B cell (primary cell): Measurements from ENCODE around the gene DKK3.

Experiments
- EZH2 ChIP-seq: IDR thresholded peaks from 2 replicates; pipeline ENCODE4 v1.6.1; 2012; ENCODE audit warnings: borderline replicate concordance, low read depth, mild to moderate bottlenecking, moderate library complexity, low read length; ENCODE audit not compliant: insufficient read depth, poor library complexity, severe bottlenecking
- TF ChIP-seq, protein P1 (sequence below): fragments of 200-600 bp; IDR thresholded peaks from one replicate; pipeline ENCODE4 v1.8.0; 2022; ENCODE audit warnings: antibody characterized with exemption, mild to moderate bottlenecking

DNA sequence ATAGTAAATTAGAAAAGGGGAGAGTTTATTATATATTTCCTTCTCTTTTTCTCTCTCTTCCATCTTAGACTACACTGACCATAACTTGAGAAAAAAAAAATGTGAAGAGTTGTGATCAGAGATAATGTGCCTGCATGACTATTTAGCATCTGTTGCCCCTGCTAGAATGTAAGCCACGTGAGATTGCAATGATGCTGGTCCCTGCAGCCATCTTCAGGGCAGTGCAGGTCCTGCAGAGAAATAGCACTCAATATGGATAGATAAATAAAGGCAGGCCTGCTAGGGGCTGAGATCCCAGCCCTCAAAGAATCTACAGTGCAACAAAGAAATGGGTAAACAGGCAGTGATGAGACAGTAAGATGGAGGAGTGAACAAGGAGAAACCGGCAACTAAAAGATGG is 7.8 kb upstream of the DKK3 start:
- TF ChIP-seq, protein P1, sequence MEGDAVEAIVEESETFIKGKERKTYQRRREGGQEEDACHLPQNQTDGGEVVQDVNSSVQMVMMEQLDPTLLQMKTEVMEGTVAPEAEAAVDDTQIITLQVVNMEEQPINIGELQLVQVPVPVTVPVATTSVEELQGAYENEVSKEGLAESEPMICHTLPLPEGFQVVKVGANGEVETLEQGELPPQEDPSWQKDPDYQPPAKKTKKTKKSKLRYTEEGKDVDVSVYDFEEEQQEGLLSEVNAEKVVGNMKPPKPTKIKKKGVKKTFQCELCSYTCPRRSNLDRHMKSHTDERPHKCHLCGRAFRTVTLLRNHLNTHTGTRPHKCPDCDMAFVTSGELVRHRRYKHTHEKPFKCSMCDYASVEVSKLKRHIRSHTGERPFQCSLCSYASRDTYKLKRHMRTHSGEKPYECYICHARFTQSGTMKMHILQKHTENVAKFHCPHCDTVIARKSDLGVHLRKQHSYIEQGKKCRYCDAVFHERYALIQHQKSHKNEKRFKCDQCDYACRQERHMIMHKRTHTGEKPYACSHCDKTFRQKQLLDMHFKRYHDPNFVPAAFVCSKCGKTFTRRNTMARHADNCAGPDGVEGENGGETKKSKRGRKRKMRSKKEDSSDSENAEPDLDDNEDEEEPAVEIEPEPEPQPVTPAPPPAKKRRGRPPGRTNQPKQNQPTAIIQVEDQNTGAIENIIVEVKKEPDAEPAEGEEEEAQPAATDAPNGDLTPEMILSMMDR: no peak
- TF ChIP-seq EZH2: no peak
